ENCODE results near the gene LIMCH1.

LIMCH1 gene

GRCh38 chr4:41746440-41747229, 208.7 kb downstream of the LIMCH1 start:
- no peak overlapping the region for H3K4me3 ChIP-seq (ENCODE audit: low read depth, low read length)
- TF ChIP-seq MYC (IDR thresholded peaks at IDR 0.05; ENCODE audit: low read depth, low read length) = no peak
- TF ChIP-seq POLR2A (IDR thresholded peaks at IDR 0.05; ENCODE audit: extremely low read depth, insufficient read length) = no peak
- TF ChIP-seq, protein P1, sequence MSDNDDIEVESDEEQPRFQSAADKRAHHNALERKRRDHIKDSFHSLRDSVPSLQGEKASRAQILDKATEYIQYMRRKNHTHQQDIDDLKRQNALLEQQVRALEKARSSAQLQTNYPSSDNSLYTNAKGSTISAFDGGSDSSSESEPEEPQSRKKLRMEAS (IDR thresholded peaks at IDR 0.05; ENCODE audit: low read depth, low read length) = no peak
- TF ChIP-seq, protein P2, sequence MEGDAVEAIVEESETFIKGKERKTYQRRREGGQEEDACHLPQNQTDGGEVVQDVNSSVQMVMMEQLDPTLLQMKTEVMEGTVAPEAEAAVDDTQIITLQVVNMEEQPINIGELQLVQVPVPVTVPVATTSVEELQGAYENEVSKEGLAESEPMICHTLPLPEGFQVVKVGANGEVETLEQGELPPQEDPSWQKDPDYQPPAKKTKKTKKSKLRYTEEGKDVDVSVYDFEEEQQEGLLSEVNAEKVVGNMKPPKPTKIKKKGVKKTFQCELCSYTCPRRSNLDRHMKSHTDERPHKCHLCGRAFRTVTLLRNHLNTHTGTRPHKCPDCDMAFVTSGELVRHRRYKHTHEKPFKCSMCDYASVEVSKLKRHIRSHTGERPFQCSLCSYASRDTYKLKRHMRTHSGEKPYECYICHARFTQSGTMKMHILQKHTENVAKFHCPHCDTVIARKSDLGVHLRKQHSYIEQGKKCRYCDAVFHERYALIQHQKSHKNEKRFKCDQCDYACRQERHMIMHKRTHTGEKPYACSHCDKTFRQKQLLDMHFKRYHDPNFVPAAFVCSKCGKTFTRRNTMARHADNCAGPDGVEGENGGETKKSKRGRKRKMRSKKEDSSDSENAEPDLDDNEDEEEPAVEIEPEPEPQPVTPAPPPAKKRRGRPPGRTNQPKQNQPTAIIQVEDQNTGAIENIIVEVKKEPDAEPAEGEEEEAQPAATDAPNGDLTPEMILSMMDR (IDR thresholded peaks at IDR 0.05; ENCODE audit: low read depth, low read length) = no peak

GRCh38 chr4:41747230-41748055, 209.5 kb downstream of the LIMCH1 start:
- TF ChIP-seq, protein P2 (IDR thresholded peaks at IDR 0.05; ENCODE audit: low read depth, low read length) = no peak
- no peak for TF ChIP-seq MYC (IDR thresholded peaks at IDR 0.05; ENCODE audit: low read depth, low read length)
- TF ChIP-seq POLR2A (IDR thresholded peaks at IDR 0.05; ENCODE audit: extremely low read depth, insufficient read length) = no peak
- TF ChIP-seq, protein P1 (IDR thresholded peaks at IDR 0.05; ENCODE audit: low read depth, low read length) = no peak
- no peak overlapping the region for H3K4me3 ChIP-seq (ENCODE audit: low read depth, low read length)
- no peak for DNase-seq (ENCODE audit: low read depth)

More at GRCh38 chr4:41746440-41747229, 208.7 kb downstream of the LIMCH1 start:
- no peak for DNase-seq (ENCODE audit: low read depth)

- DNase-seq (ENCODE audit: low read depth) = no peak
- no peak overlapping the region for H3K4me3 ChIP-seq (ENCODE audit: low read depth, low read length)
- TF ChIP-seq, protein P2 (IDR thresholded peaks at IDR 0.05; ENCODE audit: low read depth, low read length) = no peak
- TF ChIP-seq POLR2A (IDR thresholded peaks at IDR 0.05; ENCODE audit: extremely low read depth, insufficient read length) = no peak
- TF ChIP-seq, protein P1 (IDR thresholded peaks at IDR 0.05; ENCODE audit: low read depth, low read length) = no peak
- no peak for TF ChIP-seq MYC (IDR thresholded peaks at IDR 0.05; ENCODE audit: low read depth, low read length)
Observed at GRCh38 chr4:41748074-41748570, 210.2 kb downstream of the LIMCH1 start.

- TF ChIP-seq POLR2A (IDR thresholded peaks at IDR 0.05; ENCODE audit: extremely low read depth, insufficient read length) (no peak), MYC (IDR thresholded peaks at IDR 0.05; ENCODE audit: low read depth, low read length) (no peak)
- TF ChIP-seq, protein P1 (IDR thresholded peaks at IDR 0.05; ENCODE audit: low read depth, low read length) = no peak
- TF ChIP-seq, protein P2 (IDR thresholded peaks at IDR 0.05; ENCODE audit: low read depth, low read length) = no peak
- DNase-seq (ENCODE audit: low read depth) = no peak
- H3K4me3 ChIP-seq (ENCODE audit: low read depth, low read length) = no peak within 1 kb of the TSS
Observed at GRCh38 chr4:41748571-41749475, 210.9 kb downstream of the LIMCH1 start, which contains the start of gene PHOX2B. TSS of gene PHOX2B (minus strand) at chr4:41748725. CDS start at chr4:41748610, 115 bp downstream.

GRCh38 chr4:41749631-41750039, 211.7 kb downstream of the LIMCH1 start:
- TF ChIP-seq MYC (IDR thresholded peaks at IDR 0.05; ENCODE audit: low read depth, low read length) (no peak), POLR2A (IDR thresholded peaks at IDR 0.05; ENCODE audit: extremely low read depth, insufficient read length) (no peak)
- TF ChIP-seq, protein P2 (IDR thresholded peaks at IDR 0.05; ENCODE audit: low read depth, low read length) = no peak
- no peak for DNase-seq (ENCODE audit: low read depth)

More at GRCh38 chr4:41749631-41750039, 211.7 kb downstream of the LIMCH1 start:
- no peak overlapping the region for H3K4me3 ChIP-seq (ENCODE audit: low read depth, low read length)

Data from NB4 (cell line).